ENCODE results near the gene FBXL20. TPM values are rescaled to one million over a fixed set of nuclear protein-coding genes. Genes with fewer than 3 reads are reported as not detected.
A peak's percentile ranks its signal among the peaks of the same experiment; 100 is the strongest.

Gene FBXL20
- total and polyA plus RNA-seq, 9 of the 15 experiments (the other 6 are each of a cell fraction or from before 2014, with no cell fraction given) = 1.8 to 15.1 (median 5.6) TPM

GRCh38 chr17:39364236-39365025, 37.0 kb downstream of the FBXL20 start:
- DNase-seq (ENCODE audit: extremely low read depth in 1 of 4, low spot score in 3 of 4) = peak; percentile 32 to 71 (median 46)
- FAIRE-seq = peak; percentile 85
- 48% methylated on average over 8 of the region's 8 CpGs for whole genome bisulfite sequencing (ENCODE audit: insufficient coverage, low coverage, missing lambda C conversion rate)
- Histone ChIP-seq H2AFZ (ENCODE audit: low read depth, low read length) (peak overlapping the region; percentile 91), H3K27ac (ENCODE audit: extremely low read depth, low read depth, low read length) (peak overlapping the region; percentile 82), H4K20me1 (replicated peaks; ENCODE audit: control insufficient read depth, insufficient read depth, low read length) (no peaks in the 10 kb centered on the region), H3K9me1 (ENCODE audit: control insufficient read depth, insufficient read depth, low read length) (no peaks in the 10 kb centered on the region), H3K4me2 (ENCODE audit: insufficient read depth, low read length) (peak overlapping the region; percentile 15; the same call in 1 of the 2 replicates), H3K9me3 (replicated peaks; ENCODE audit: control insufficient read depth, insufficient read depth, low read depth, low read length) (no peaks in the 10 kb centered on the region), H3K36me3 (ENCODE audit: control insufficient read depth, insufficient read depth, low read length) (no peaks in the 10 kb centered on the region), H3K27me3 (ENCODE audit: control insufficient read depth in 2 of 2, insufficient read depth in 2 of 2, low read length in 2 of 2) (no peaks in the 10 kb centered on the region), H3K9ac (ENCODE audit: insufficient read depth in 1 of 2, low read depth in 2 of 2, low read length in 2 of 2) (peak overlapping the region in 1 of 2 experiments; percentile 66; a peak in 2 of 4 replicates), H3K4me1 (replicated peaks in 1 of 2; ENCODE audit: control insufficient read depth in 2 of 2, insufficient read depth in 2 of 2, low read length in 2 of 2) (peaks cover 4 to 20% of the 10 kb centered on the region in 2 experiments; a peak in 3 of 5 replicates), H3K4me3 (no peak overlapping the region), H3K79me2 (ENCODE audit: control insufficient read depth, insufficient read depth, low read length) (peaks cover 50% of the 10 kb centered on the region)
- BruUV-seq (replicated peaks) = no TSS peak
- in situ Hi-C loops (cut with MboI) (no loop called here), intact Hi-C loops (cut with micrococcal nuclease) (no loop called here)
- peak; percentile 82 for ATAC-seq
- CTCF ChIA-PET (ENCODE audit: low intra/inter-chr PET ratio) = no interaction called here
- POLR2A ChIA-PET = interaction anchor here (0.7 to 1.2 kb wide), 3 partner anchors 9 to 99 kb away, joined by 3 to 4 read pairs (median 3); no protein-coding TSS in a partner anchor
- TF ChIP-seq ZNF77 (CRISPR knock-in tag; IDR thresholded peaks at IDR 0.05) (no peak), EWSR1 (IDR thresholded peaks at IDR 0.05; ENCODE audit: borderline replicate concordance, low read depth, partially characterized antibody) (no peak), CREM (IDR thresholded peaks at IDR 0.05; ENCODE audit: low read depth) (peak; percentile 29; the same call in 1 of the 2 replicates), HMG20A (CRISPR knock-in tag; conservative IDR thresholded peaks at IDR 0.05) (no peak), BCOR (IDR thresholded peaks at IDR 0.05) (peak; percentile 12; the same call in 1 of the 2 replicates), PHB2 (IDR thresholded peaks at IDR 0.05; ENCODE audit: low read depth) (no peak), CUX1 (CRISPR knock-in tag; IDR thresholded peaks at IDR 0.05) (peak; percentile 66; the same call in 1 of the 2 replicates), POLR2B (IDR thresholded peaks at IDR 0.05; ENCODE audit: low read depth, partially characterized antibody) (no peak), IRF9 (tag; IDR thresholded peaks at IDR 0.05) (no peak), ILK (tag; IDR thresholded peaks at IDR 0.05; ENCODE audit: borderline replicate concordance, low read depth) (no peak), ZFP30 (CRISPR knock-in tag; IDR thresholded peaks at IDR 0.05; ENCODE audit: borderline replicate concordance) (no peak), TRIM24 (IDR thresholded peaks at IDR 0.05) (no peak), POLR3A (IDR thresholded peaks at IDR 0.05; ENCODE audit: borderline replicate concordance, extremely low read depth, insufficient read depth, insufficient read length) (no peak)
